Stimulated activated CD8-positive, alpha-beta memory T cell treated with anti-CD3 and anti-CD28 coated beads, Interleukin-15, amount 100 ng/mL, for 24 hours (primary cell): ENCODE data around the gene IQCK.

Experiments
- DNase-seq: peaks from one replicate; pipeline ENCODE4 v3.0.0-alpha.2; 2020; ENCODE audit warnings: low read depth

IQCK gene

DNA sequence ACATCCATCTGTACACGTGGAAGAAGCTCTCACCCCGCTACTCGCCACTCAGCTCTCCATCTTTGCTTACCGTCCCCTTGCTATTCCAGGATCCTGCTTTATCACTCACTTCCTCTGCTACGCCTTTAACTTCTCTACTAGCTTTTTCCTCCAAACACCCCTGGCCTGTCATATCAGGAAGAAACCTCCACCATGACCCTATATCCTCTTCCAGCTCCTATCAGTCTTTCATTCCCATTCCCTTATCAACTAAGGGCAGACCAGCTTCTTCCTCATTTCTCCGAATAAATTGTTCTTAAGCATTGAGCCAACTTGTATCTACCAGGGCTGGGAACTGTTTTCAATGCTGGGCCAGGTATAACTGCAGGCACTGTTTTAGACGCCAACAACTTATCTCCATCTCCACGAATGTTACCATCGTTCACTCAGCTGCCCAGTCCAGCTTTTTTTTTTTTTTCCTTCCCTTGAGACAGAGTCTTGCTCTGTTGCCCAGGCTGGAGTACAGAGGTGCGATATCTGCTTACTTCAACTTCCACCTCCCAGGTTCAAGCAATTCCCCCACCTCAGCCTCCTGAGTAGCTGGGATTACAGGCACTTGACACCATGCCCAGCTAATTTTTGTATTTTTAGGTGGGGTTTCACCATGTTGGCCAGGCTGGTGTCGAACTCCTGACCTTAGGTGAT lies 4.3 kb downstream of the IQCK start:
- no peak for DNase-seq

DNA sequence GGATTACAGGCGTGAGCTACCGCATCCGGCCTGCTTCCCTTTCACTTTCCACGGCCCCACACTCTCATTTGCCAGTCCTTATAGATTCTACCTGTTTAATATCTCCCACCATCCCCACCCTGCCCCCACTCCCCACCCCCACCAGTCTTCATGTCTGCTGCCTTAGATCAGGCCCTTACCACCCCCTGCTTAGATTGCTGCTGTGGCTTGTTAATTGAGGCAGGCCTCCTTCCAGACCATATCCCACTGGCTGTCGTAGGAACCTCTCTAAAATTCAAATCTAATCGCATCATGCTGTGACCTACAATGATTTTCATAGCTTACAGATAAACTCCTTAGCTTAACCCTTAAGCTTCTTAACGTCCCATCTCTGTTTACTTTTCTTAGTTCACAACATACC lies 4.9 kb downstream of the IQCK start:
- no peak for DNase-seq

DNA sequence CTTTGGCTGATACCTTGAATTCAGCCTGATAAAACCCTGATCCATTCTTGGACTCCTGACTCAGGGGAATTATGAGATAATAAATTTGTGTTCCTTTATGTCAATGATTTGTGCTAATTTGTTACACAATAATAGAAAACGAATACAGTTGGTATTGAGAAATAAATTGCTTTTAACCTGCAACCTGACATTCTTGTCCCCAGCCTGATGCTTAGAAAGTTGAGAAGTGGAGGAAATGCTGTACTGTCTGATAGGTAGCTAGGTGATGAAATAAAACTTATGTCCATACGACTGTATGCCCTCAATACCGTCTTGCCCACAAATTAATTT lies 10.5 kb downstream of the IQCK start:
- no peak for DNase-seq

DNA sequence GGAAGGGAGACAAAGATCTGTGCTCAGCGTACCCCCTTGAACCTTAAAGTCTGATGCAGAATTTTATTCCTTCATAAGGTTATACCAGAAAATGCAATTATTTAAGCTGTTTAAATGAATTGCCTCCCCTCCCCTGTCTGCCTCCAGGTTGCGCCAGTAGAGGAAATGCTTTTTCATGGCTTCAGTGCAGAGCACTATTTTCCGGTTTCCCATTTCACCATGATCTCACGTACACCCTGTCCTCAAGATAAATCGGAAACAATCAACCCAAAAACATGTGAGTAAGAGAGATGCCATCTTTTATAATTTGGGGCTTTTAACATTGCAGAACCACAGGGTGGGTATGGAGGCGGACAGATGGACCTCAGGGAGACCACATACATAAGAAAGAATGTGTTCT lies 15.5 kb downstream of the IQCK start:
- no peak for DNase-seq

DNA sequence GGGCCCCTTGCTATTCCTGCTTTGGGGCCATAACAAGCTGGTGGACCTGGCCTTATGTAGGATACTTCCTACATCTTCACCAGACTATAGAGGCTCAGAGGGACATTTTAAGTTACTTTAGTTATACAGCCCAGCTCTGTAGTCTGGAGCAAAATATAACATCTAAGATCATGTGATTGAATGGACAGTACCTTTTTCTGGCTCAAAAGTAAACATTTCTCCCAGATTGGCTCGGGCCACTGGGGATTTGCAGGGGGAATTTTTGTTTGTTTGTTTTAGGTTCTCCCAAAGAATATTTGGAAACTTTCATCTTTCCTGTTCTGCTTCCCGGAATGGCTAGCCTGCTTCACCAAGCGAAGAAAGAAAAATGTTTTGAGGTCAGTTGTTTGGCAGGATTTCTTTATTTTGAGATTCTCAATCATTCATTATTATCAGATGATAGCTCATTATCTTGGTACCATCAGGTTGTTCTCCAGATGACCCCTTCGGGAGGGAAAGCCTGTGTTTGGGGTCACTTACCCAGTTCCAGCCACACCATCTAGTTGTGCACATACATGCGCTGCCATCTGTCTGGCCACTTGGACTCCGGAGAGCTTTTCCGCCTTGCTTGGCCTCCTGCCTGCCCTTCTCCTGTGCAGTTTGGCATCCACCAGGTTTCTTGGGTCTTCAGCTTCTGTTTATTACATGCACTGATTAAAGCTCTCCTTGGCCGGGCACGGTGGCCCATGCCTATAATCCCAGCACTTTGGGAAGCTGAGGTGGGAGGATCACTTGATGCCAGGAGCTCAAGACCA lies 17.2 kb downstream of the IQCK start:
- DNase-seq, result no peak

DNA sequence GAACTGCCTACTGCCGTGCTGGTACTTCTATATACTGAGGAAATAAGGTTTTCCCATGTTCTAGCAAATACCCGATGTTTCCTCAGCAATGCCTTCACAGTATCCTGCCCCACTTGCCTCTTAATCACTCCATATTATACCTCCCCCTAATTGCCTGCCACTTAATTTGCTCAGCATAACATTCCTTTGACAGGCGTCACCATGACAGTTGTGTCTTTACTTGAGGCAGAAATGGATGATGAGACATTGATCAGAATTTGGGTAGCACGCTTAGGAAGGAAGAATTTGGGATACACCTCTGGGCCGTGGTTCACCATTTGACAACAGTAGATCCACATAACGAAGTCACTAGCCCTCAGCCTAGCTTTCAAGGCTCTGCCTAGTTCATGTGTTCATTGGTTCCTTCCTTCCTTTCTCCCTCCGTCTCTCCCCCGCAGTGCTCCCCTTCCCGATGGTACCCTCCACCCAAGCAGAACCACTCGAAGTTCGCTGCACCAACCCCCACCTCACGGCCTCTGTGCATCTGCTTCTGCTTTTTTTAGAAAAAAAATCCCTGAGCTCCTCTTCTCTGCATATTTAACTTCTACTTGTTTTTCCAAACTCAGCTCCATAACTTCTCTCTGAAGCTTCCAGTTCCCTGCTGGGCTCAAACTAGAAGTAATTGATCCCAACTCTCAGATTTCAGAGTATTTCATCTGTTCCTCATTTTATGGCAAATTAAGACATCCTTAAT lies 19.4 kb downstream of the IQCK start:
- DNase-seq, result no peak

DNA sequence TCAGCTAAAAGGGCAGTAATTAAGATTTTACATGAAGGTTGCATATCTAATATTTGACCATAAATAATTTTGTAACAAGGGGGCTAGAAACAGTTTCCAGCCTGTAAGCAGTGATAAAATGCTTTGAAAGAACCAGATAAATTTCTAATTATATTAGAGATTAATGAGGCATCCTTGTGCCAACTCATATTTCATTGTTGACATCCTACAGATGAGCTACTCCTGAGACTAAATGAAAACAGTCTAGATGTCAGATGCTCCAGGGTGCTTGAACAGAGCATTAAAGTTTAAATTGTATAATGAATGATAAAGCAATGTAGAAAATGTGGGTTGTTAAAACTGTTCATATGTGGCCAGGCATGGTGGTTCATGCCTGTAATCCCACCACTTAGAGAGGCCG lies 23.3 kb downstream of the IQCK start:
- DNase-seq, result no peak

DNA sequence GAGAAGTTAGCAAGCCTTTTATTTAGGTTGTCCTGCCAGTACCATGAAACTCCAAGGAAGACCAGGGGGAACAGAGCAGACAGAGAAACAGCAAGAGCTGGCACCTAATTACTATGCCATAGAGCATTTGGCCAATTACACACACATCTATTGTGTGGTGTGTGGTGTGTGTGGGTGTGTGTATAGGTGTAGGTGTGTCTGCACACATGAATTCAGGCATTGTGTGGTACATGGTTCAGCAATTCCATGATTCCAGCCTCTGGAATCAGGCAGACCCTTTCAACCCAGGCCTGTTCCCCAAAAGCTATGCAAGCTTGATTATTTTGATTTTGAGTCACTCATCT lies 25.7 kb downstream of the IQCK start:
- DNase-seq, result no peak

DNA sequence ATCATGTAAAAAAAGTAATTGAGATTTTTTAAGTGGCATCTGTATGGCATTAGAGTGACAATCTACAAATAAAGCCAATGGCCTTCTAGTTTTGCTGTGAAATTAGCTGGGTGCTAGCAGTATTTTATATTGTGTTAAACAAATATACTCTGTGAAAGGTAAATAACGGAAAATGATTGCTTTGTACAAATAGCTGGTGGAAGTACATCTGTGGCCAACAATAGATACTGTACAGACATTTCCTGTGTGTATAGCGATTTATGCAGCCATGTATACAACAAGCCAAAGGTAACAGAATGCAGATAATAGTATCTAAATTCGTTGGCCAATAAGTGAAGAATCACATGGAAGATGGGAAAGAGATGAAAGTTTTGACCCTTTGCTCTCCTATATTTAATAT lies 26.6 kb downstream of the IQCK start:
- DNase-seq, result no peak

DNA sequence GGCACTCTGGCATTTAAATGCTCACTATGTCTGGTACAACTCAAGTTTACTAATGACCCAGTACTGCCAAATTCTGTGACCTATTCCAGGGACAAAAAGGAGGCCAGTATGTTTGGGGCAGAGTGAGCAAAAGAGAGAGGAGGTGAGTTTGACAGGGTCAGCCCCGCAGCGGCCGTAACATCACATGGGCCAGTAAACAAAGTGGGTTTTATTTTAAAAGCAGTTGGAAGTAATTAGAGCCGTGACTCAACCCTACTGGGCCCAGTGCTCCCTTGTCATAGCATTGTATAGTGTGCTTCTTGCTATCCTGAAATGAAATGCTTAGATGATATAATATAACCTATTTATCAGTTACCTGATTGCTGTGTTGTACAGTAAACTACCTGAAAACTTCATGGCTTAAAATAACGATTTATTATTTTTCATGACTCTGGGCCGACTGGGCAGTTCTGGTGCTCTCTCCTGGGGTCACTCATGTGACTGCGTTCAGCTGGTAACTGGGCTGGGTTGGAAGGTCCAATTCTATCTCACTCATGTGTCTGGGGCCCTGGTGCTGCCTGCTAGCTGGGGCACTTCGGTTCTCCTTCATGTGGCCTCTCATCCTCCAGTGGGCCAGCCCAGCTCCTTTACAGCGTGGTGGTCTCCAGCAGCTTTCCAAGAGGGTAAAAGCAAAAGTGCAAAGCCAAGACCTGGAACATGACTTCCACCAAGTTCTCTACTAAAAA lies 27.4 kb downstream of the IQCK start:
- no peak for DNase-seq

DNA sequence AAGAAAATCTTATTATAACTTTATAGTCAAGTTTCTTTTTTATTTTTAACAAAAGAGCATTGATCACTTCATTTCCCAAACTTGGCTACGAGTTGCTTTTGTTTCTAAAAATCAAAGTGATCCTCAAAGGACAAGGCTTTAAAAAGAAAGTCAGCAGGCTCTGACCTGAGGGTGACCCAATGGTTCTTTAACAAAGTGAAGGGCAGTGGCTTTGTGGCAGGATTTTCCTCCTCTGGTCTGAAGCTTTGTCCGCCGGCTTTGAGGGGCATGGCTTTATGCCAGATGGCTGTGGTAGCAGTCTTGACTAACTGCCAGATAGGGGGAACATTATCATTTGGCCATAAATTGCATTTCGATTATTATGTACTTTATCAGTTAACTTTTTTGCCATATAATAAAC lies 28.5 kb downstream of the IQCK start:
- no peak for DNase-seq

DNA sequence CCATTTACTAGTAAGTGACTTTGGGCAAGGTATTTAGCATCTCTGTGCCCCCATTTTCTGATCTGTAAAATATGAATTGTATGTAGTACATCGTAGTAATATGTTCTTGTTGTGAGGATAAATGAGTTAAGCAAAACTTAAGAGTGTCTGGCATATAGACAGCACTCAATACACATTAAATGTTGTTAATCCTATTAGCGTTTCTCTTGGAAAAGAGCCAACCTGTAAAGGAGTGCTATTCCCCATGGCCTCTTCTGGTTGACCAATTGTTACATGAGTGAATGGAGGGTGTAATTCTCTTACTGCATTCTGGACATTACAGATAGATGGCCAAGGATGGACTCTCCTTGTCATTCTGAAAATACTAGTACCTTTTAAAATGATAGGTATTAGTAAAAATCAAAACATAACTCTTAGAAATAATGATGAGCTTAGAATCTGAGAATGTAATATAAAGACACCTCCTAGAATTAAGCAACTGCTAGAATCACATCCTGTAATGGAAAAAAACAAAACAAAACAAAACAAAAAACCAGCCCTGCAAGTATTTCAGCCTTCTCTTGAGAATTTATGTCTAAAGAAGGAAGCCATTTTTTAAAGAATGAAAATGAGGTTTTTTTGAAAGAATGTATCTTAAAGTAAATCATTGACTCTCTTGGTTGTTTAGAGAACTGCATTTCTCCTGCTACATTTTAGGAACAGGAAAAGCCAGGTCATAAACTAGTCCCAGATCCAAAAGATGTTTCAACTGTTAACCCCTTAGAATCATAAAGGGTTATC lies 30.5 kb downstream of the IQCK start:
- DNase-seq, result no peak

DNA sequence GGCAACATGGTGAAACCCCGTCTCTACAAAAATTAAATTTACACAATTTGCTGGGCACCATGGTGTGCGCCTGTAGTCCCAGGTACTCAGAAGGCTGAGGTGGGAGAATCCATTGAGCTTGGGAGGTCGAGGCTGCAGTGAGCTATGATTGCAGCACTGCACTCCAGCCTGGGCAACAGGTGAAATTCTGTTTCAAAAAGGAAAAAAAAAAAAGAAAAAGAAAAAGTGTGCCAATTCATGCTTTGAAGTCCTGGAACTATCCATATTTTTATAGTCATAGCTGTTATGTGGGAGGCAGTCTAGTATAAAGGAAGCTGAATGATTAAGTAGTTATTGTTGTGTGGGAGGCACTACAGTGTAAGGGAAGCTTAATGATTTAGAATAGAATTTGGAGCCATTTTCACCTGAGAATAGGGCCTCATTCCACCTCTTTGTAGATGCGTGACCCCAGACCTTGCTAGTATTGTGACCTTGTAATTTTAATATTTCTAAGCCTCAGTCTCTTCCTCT lies 31.6 kb downstream of the IQCK start:
- DNase-seq, result no peak

DNA sequence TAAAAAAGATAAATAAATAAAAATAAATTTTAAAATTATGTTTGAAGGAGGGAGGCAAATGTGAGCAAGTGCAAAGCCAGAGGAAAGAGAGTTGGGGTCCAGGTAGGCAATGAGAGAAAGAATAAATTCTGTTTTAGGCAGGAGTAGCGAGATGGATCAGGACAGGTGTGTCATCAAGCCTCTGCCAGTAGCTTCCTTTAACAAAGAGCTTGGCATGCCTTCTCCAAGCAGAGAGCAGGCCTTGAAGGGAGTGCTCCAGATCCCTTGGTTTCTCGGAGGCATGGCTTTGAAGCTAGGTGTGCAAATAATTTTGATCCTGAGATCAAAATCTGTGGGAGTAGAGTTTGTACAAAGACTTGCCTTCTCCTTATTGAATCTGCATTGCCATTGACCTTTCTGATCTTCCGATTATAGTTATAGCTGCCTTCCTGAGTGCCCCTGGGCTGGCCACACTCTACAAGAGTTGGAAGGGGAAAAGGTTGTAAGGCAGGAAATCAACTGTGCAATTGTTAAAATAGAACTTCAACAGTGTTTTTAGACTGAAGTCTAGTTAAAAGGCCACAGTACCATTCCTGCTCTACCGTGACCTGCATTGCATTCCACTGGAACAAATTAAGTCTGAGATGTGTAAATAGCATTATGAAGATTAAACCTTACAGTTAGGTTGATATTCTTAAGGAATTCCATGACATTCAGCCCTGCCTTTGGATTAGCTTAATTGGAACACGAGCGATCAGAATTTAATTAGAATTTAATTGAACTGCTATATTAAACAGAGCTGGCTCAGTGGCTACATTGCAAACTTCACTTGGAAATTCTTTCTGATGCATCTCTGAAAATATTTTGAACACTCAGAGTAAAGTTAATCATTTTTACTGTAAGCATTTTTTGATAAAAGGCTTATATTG lies 33.7 kb downstream of the IQCK start:
- DNase-seq, result no peak

DNA sequence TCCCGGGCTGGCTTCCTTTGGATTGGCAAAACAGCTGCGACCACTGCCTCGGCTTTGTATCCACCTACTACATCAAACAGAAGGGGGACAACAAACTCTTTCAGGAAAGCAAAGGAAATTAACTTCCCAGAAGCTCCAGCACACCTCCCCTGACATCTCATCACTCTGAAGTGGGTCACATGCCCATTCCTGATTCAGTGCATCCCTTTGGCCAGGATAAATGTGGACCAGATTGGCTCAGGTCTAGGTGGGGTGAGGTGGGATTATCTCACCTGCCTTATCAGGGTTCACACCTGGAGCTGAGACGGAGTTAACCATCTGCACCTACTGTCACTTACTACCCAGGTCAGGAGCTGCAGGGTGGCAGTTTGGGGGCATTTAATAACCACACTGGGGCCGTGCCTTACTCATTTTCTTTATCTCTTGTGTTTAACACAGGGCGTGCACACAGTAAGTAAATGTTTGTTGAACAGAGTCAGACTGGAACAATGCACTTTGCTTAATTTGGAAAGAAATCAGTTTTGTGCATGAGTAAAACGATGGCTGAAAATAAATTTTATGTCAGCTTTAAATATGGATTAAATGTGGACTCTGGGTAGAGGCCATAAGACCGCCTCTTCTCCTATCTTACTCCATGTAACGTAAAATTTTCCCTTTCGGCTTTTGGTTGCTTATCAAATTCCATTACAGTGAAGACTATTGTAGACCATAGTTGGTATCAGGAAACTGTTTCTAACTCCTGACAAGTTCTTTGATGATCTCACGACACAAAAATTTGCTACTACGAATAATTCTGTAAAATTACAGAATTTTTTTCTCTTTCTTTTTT lies 36.0 kb downstream of the IQCK start:
- no peak for DNase-seq

DNA sequence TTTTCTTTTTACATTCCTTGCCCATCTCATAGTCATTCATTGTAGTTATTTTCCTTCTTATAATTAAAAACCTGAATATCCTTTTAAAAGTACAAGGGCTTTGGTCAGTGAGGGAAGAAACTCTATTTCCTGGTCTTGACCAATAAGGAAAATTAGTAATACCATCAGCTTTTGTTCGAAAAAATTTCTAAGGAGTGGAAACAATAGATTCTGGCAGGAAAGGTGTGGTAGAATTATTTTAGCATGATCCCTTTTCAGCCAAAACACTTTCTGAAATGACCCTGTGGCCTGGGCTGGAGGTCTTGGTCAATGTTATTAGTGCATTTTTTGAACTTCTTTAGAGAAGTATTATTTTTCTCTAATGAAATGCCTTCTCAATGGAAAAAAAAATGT lies 36.6 kb downstream of the IQCK start:
- DNase-seq, result no peak

DNA sequence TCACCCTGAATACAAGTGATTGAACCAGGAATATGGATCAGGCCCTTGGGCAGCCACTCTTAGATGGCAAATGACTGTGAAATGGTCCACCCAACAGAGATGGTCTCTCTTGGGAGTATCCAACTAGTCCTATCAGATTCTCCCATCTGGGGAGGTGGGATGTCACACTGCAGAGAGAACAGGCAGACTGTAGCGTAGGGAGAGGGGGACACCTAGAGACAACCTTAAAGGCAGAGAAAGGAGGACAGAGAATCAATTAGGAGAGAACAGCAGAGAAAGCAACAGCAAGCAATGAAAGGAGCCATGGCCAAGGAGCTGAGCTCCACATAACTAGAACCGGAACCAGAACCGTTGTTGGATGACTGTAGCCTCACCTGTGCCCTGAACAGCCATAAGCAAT lies 37.2 kb downstream of the IQCK start:
- DNase-seq, result no peak

DNA sequence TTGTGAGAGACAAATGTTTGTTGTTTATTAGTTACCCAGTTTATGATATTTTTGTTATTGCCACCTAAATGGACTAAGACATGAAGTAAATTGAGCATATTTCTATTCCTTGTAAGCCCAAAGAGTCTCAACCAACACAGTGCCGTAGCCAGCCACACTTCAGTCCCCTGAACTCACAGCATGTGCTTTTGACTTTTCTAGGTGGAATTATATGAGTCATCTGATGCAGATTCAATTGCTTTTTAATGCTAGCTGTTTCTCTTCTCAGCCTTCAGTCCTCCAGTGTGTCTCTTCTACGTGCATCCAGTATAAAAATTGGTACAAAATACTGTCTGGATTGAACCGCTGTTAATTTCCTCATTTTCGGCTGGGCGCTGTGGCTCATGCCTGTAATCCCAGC lies 39.0 kb downstream of the IQCK start:
- DNase-seq, result no peak

DNA sequence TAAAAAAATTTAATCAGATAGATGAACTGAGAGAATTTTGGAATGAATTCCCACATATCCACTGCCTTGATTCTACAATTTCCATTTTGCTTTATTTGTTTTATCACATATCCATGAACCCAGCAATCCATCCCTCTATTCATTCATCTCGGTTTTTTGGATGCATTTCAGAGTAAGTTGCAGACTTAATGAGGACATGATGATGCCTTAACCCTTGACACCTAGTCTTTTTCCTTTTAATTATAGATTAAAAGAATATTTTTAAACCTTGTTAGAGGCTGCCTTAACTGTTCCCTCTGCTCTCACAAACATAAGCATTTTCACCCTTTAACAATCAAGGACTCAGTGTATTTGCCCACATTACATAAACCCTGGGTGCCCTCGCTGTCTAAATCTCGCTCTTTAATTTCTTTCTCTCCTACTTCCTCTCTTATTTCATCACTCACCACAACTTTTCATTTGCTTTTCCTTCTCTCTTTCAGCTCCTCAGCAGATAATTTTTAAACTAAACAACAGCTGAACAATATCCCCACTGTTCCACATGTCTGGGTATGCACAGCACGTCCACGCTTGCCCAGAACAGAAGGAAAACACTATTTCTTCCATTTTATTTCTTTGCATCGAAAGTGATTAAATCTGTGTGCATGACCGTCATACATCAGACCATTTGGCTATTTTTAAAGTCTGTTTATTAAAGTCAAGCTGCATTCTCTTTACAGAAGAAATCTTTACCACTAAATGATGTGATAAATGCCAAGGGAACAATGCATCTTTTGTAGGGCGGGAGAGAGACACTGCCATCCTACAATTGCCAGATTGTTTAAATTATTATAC lies 39.9 kb downstream of the IQCK start:
- no peak for DNase-seq
